Spleen (tissue), 11 donors: ENCODE data around the gene SORBS1. TPM values are rescaled to one million over a fixed set of nuclear protein-coding genes. Genes with fewer than 3 reads are reported as not detected.

Source experiments
- DNase-seq: peaks from one replicate; pipeline ENCODE4 v3.0.0-alpha.2; 2020
- H3K27ac ChIP-seq, 8 donors: fragments of 200-600 bp; sonication (generic) in 7 of 8; 1 replicate in 4 of 8; 2 replicates in 4 of 8; pipeline versions ENCODE4 v1.5.0 to v1.8.0; 2016 to 2021; ENCODE audit warnings: inconsistent platforms in 4 of 8, mild to moderate bottlenecking in 4 of 8, moderate library complexity in 1 of 8
- H3K27me3 ChIP-seq, 7 donors: fragments of 200-600 bp; sonication (generic) in 6 of 7; replicated peaks in 1 of 7; 1 replicate in 4 of 7; 2 replicates in 3 of 7; pipeline versions ENCODE4 v1.5.0 to v1.8.0; 2016 to 2021; ENCODE audit warnings: inconsistent platforms in 3 of 7, mild to moderate bottlenecking in 1 of 7
- H3K36me3 ChIP-seq, 6 donors: fragments of 200-600 bp; sonication (generic) in 5 of 6; 1 replicate in 4 of 6; 2 replicates in 2 of 6; pipeline versions ENCODE4 v1.5.0 to v1.8.0; 2016 to 2021; ENCODE audit warnings: inconsistent platforms in 2 of 6
- H3K4me1 ChIP-seq, 6 donors: fragments of 200-600 bp; sonication (generic) in 5 of 6; 1 replicate in 3 of 6; 2 replicates in 3 of 6; pipeline versions ENCODE4 v1.5.0 to v1.8.0; 2016 to 2021; ENCODE audit warnings: inconsistent platforms in 3 of 6
- H3K4me3 ChIP-seq, 8 donors: fragments of 200-600 bp; sonication (generic) in 7 of 8; 1 replicate in 4 of 8; 2 replicates in 4 of 8; pipeline versions ENCODE4 v1.5.0 to v1.8.0; 2016 to 2021; ENCODE audit warnings: inconsistent platforms in 4 of 8, mild to moderate bottlenecking in 4 of 8, moderate library complexity in 2 of 8
- H3K9me3 ChIP-seq, 8 donors: fragments of 200-600 bp; sonication (generic) in 7 of 8; 1 replicate in 4 of 8; 2 replicates in 4 of 8; pipeline versions ENCODE4 v1.5.0 to v1.8.0; 2016 to 2021; ENCODE audit warnings: inconsistent platforms in 4 of 8
- CTCF ChIP-seq, 11 experiments: fragments of 200-600 bp in 7 of 11; fragments of 450-650 bp in 4 of 11; sonication (generic) in 4 of 11; IDR thresholded peaks in 8 of 11; conservative IDR thresholded peaks in 3 of 11; 1 replicate in 7 of 11; 2 replicates in 4 of 11; pipeline versions ENCODE4 v1.4.0 to v1.8.0; 2016 to 2021; ENCODE audit warnings: antibody characterized with exemption in 11 of 11, inconsistent platforms in 4 of 11, mild to moderate bottlenecking in 1 of 11
- POLR2A ChIP-seq, 3 donors: fragments of 450-650 bp; IDR thresholded peaks; one replicate each; pipeline ENCODE4 v1.5.1; 2017; ENCODE audit warnings: antibody characterized with exemption in 3 of 3, mild to moderate bottlenecking in 1 of 3
- POLR2AphosphoS5 ChIP-seq, 3 donors: sonication (generic); formaldehyde crosslinking; IDR thresholded peaks; one replicate each; pipeline ENCODE4 v1.5.1; 2017; ENCODE audit warnings: antibody characterized with exemption in 3 of 3
- WGBS, 5 donors: extraction: QIAGEN DNeasy Blood & Tissue Kit in 3 of 5; methylation state at CpG; one replicate each; pipeline versions ENCODE4 v1.1.5 to v1.1.7; 2013 to 2018; 5-methylcytosine and 5-hydroxymethylcytosine counted together
- intact Hi-C: fragments of 100-400 bp; cut with DNase I; formaldehyde crosslinking; loops from one replicate; pipeline ENCODE4 v1.15.0; 2023; ENCODE audit warnings: low total_unique reads
- polyA plus RNA-seq, 3 donors: library from polyadenylated mRNA; stranded (reverse); fragments of 200-250 nt; gene quantifications; one replicate each; pipeline ENCODE4 v1.2.1, GENCODE V29; 2013
- total RNA-seq, 7 donors: library from RNA; depleted of rRNA in 3 of 7; stranded (reverse); fragments of >200 nt in 3 of 7; fragmentation: NEBNext Ultra II Directional in 4 of 7; extraction: Animal tissue kit (Norgen Biotek cat#: 25700) in 4 of 7; gene quantifications; one replicate each; pipeline versions ENCODE4 v1.1.0 to v1.2.1, GENCODE V29; 2016 to 2021
- donor health status: healthy with polysubstance abuse.
- donor health status: DM: no; HTN: no; CAD: no; lungs with moderate emphysema.
- donor health status: DM: no; HTN: no; CAD: no.
- donor health status: Bipolar disorder and iron deficiency.
- donor health status: healthy.
- donor health status: DM: no; HTN: no; CAD: no.
- donor health status: DM: yes; HTN: yes; CAD: no.

SORBS1 gene
- total and polyA plus RNA-seq, 10 donors, result 2.8 to 30.8 (median 18.1) TPM

GRCh38 chr10:95572131-95572820 lies 11.1 kb upstream of the SORBS1 start:
- H3K9me3 ChIP-seq, result no peaks in the 10 kb centered on the region
- WGBS, 5 donors, result 79 to 86% (median 81%) methylated on average over 7 of the region's 7 CpGs
- H3K27me3 ChIP-seq, result peaks cover 0 to 15% (median 0%) of the 10 kb centered on the region in 7 donors
- H3K4me1 ChIP-seq, result no peaks in the 10 kb centered on the region
- no peak overlapping the region for H3K27ac ChIP-seq
- intact Hi-C loops, result no loop called here
- TF ChIP-seq POLR2A (IDR thresholded peaks at IDR 0.05) (no peak), CTCF (IDR thresholded peaks at IDR 0.05 in 8 of 11, conservative IDR thresholded peaks at IDR 0.05 in 3 of 11) (no peak), POLR2AphosphoS5 (IDR thresholded peaks at IDR 0.05) (no peak)
- no peak overlapping the region for H3K4me3 ChIP-seq
- H3K36me3 ChIP-seq, result no peaks in the 10 kb centered on the region
- no peak for DNase-seq

DNA sequence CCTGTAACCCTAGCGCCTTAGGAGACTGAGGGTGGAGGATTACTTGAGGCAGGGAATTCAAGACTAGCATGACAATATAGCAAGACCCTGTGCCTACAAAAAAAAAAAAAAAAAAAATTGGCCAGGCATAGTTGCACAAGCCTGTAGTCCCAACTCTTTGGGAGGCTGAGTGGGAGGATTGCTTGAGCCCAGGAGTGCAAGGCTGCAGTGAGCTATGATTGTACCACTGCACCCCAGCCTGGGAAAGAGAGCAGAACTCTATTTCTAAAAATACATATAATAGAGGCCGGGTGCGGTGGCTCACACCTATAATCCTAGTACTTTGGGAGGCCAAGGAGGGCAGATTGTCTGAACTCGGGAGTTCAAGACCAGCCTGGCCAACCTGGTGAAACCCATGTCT lies 10.2 kb upstream of the SORBS1 start:
- intact Hi-C loops, result no loop called here
- TF ChIP-seq POLR2AphosphoS5 (IDR thresholded peaks at IDR 0.05), result no peak
- TF ChIP-seq CTCF (IDR thresholded peaks at IDR 0.05 in 8 of 11, conservative IDR thresholded peaks at IDR 0.05 in 3 of 11), result no peak
- no peak for TF ChIP-seq POLR2A (IDR thresholded peaks at IDR 0.05)
- no peak for DNase-seq
- no peak overlapping the region for H3K27ac ChIP-seq
- H3K36me3 ChIP-seq, result no peaks in the 10 kb centered on the region
- WGBS, 5 donors, result 91 to 97% (median 96%) methylated on average over 4 of the region's 4 CpGs
- no peaks in the 10 kb centered on the region for H3K4me1 ChIP-seq
- no peaks in the 10 kb centered on the region for H3K9me3 ChIP-seq
- H3K4me3 ChIP-seq, result no peak overlapping the region
- H3K27me3 ChIP-seq, result peaks cover 0 to 8% (median 0%) of the 10 kb centered on the region in 7 donors

- Histone ChIP-seq H3K27me3 (peaks cover 0 to 8% (median 0%) of the 10 kb centered on the region in 7 donors), H3K4me1 (no peaks in the 10 kb centered on the region), H3K27ac (no peak overlapping the region), H3K9me3 (no peaks in the 10 kb centered on the region), H3K4me3 (no peak overlapping the region), H3K36me3 (no peaks in the 10 kb centered on the region)
- intact Hi-C loops, result no loop called here
- DNase-seq, result no peak
- no peak for TF ChIP-seq POLR2A (IDR thresholded peaks at IDR 0.05)
- no peak for TF ChIP-seq CTCF (IDR thresholded peaks at IDR 0.05 in 8 of 11, conservative IDR thresholded peaks at IDR 0.05 in 3 of 11)
- TF ChIP-seq POLR2AphosphoS5 (IDR thresholded peaks at IDR 0.05), result no peak
These were observed 8.2 kb upstream of the SORBS1 start for GRCh38 chr10:95569368-95569767.

GRCh38 chr10:95567903-95568630 lies 6.9 kb upstream of the SORBS1 start:
- TF ChIP-seq POLR2A (IDR thresholded peaks at IDR 0.05), result no peak
- TF ChIP-seq CTCF (IDR thresholded peaks at IDR 0.05 in 8 of 11, conservative IDR thresholded peaks at IDR 0.05 in 3 of 11), result no peak
- no peak for TF ChIP-seq POLR2AphosphoS5 (IDR thresholded peaks at IDR 0.05)
- DNase-seq, result no peak
- no peaks in the 10 kb centered on the region for H3K27me3 ChIP-seq
- H3K4me1 ChIP-seq, result no peaks in the 10 kb centered on the region
- H3K9me3 ChIP-seq, result no peaks in the 10 kb centered on the region
- WGBS, 5 donors, result 66 to 90% (median 81%) methylated on average over 5 of the region's 5 CpGs
- H3K27ac ChIP-seq, result no peak overlapping the region
- H3K4me3 ChIP-seq, result no peak overlapping the region
- intact Hi-C loops, result no loop called here
- H3K36me3 ChIP-seq, result no peaks in the 10 kb centered on the region
